C4-2B (cell line): ENCODE data around the gene GLRA2.

Source experiments
- CTCF ChIP-seq: fragments of 450-650 bp; conservative IDR thresholded peaks from 2 replicates; pipeline ENCODE4 v1.5.1; 2017; ENCODE audit warnings: mild to moderate bottlenecking
- ZFX ChIP-seq: fragments of 450-650 bp; IDR thresholded peaks from 2 replicates; pipeline ENCODE4 v1.6.1; 2017

GRCh38 chrX:14697451-14697850 is 168.1 kb downstream of the GLRA2 start:
- TF ChIP-seq CTCF = peak; percentile 77
- TF ChIP-seq ZFX = no peak
